Suprapubic skin (tissue), 3 donors: ENCODE measurements around the gene B3GNT7.

Experiments used
- POLR2A ChIP-seq, 2 donors: fragments of 450-650 bp; IDR thresholded peaks; one replicate each; pipeline ENCODE4 v1.6.1; 2017; ENCODE audit warnings: antibody characterized with exemption in 2 of 2, mild to moderate bottlenecking in 2 of 2, moderate library complexity in 2 of 2
- TF ChIP-seq, protein P1 (sequence below), 2 donors: fragments of 200-600 bp in 1 of 2; fragments of 450-650 bp in 1 of 2; sonication (generic) in 1 of 2; IDR thresholded peaks; one replicate each; pipeline ENCODE4 v1.5.1; 2016 to 2019; ENCODE audit warnings: antibody characterized with exemption in 2 of 2, mild to moderate bottlenecking in 1 of 2, moderate library complexity in 1 of 2

DNA sequence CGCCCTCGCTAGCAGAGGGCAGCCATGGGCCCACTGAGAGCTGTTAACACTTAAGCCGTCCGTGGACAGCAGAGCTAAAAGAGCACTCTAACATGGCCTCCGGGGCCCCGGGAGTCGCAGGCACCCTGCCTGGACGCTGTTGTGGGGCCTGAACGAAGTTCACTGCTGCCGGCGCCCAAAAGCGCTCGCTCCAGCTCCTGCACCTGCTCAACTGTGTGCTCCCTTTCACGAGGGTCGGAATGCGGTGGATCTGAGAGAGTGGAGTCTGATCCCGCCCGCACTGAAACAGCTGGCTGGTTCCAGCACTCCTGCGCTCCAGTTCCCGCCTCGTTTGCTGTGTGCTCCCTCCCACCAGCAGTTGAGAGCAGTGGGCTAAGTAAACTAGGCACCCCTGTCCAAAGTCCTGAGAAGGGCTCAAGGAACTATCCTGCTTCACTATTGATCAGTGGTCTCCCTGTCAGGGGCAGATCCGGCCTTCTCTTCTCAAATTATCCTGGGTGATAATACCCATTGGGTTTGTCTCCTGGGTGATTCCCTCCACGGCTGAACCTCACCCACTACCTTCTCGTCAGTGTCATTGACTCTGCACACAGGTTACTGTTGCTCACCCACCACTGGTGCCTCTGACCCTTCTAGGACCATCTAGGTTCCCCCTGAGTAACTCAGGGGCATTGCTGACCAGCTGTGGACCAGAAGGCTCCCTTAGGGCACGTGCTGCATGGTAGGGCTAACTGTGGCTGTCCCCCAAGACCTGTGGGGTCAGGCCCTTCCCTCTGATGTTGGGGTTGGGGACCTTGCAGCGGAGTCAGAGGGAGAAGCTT, 23.5 kb downstream of the B3GNT7 start:
- TF ChIP-seq, protein P1, sequence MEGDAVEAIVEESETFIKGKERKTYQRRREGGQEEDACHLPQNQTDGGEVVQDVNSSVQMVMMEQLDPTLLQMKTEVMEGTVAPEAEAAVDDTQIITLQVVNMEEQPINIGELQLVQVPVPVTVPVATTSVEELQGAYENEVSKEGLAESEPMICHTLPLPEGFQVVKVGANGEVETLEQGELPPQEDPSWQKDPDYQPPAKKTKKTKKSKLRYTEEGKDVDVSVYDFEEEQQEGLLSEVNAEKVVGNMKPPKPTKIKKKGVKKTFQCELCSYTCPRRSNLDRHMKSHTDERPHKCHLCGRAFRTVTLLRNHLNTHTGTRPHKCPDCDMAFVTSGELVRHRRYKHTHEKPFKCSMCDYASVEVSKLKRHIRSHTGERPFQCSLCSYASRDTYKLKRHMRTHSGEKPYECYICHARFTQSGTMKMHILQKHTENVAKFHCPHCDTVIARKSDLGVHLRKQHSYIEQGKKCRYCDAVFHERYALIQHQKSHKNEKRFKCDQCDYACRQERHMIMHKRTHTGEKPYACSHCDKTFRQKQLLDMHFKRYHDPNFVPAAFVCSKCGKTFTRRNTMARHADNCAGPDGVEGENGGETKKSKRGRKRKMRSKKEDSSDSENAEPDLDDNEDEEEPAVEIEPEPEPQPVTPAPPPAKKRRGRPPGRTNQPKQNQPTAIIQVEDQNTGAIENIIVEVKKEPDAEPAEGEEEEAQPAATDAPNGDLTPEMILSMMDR (IDR thresholded peaks at IDR 0.05) = no peak
- no peak for TF ChIP-seq POLR2A (IDR thresholded peaks at IDR 0.05)
